Measurements from ENCODE around the gene RGCC.

- TF ChIP-seq, protein P1, sequence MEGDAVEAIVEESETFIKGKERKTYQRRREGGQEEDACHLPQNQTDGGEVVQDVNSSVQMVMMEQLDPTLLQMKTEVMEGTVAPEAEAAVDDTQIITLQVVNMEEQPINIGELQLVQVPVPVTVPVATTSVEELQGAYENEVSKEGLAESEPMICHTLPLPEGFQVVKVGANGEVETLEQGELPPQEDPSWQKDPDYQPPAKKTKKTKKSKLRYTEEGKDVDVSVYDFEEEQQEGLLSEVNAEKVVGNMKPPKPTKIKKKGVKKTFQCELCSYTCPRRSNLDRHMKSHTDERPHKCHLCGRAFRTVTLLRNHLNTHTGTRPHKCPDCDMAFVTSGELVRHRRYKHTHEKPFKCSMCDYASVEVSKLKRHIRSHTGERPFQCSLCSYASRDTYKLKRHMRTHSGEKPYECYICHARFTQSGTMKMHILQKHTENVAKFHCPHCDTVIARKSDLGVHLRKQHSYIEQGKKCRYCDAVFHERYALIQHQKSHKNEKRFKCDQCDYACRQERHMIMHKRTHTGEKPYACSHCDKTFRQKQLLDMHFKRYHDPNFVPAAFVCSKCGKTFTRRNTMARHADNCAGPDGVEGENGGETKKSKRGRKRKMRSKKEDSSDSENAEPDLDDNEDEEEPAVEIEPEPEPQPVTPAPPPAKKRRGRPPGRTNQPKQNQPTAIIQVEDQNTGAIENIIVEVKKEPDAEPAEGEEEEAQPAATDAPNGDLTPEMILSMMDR (IDR thresholded peaks at IDR 0.05), result no peak
- TF ChIP-seq EP300 (IDR thresholded peaks at IDR 0.05) (no peak), POLR2A (IDR thresholded peaks at IDR 0.05) (no peak)
These were observed 45.3 kb downstream of the RGCC start for GRCh38 chr13:41502673-41503072.
